ENCODE data around the gene AZIN2.

DNA sequence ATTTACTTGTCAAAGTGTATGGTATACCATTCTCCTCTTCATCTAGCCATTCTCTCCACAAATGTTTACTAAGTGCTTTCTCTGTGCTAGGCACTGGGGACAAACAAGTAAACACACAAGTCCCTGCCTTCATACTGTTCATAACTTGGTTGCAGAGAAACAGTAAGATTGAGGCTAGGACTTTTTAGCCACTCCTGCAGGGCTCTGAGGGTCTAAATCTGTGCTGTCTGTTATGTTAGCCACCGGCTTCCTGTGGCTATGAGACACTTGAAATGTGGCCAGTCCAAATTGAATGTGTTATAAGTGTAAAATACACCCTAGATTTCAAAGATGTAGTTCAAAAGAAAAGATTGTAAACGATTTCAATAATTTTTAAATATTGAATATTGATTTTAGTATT, 50.2 kb downstream of the AZIN2 start:
- TF ChIP-seq, protein P1, sequence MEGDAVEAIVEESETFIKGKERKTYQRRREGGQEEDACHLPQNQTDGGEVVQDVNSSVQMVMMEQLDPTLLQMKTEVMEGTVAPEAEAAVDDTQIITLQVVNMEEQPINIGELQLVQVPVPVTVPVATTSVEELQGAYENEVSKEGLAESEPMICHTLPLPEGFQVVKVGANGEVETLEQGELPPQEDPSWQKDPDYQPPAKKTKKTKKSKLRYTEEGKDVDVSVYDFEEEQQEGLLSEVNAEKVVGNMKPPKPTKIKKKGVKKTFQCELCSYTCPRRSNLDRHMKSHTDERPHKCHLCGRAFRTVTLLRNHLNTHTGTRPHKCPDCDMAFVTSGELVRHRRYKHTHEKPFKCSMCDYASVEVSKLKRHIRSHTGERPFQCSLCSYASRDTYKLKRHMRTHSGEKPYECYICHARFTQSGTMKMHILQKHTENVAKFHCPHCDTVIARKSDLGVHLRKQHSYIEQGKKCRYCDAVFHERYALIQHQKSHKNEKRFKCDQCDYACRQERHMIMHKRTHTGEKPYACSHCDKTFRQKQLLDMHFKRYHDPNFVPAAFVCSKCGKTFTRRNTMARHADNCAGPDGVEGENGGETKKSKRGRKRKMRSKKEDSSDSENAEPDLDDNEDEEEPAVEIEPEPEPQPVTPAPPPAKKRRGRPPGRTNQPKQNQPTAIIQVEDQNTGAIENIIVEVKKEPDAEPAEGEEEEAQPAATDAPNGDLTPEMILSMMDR (IDR thresholded peaks at IDR 0.05; ENCODE audit: low read depth, low read length): no peak
- no peak for TF ChIP-seq EZH2phosphoT487 (IDR thresholded peaks at IDR 0.05; ENCODE audit: low read depth)
